HL-60 (cell line): ENCODE data around the gene OR1K1.
"Not testable (repeated sequence)": the region's sequence is repeated elsewhere in the genome, so short reads cannot be mapped to it uniquely, and the experiment has no call there.

ENCODE experiments used
- GABPA ChIP-seq: IDR thresholded peaks from 2 replicates; pipeline ENCODE4 v1.6.1; 2012; ENCODE audit warnings: low read depth
- POLR2AphosphoS5 ChIP-seq: IDR thresholded peaks from 2 replicates; pipeline ENCODE4 v1.6.1; 2012; ENCODE audit warnings: low read depth
- SPI1 ChIP-seq: IDR thresholded peaks from 2 replicates; pipeline ENCODE4 v1.6.1; 2012; ENCODE audit warnings: low read depth, mild to moderate bottlenecking, borderline replicate concordance
- TF ChIP-seq, protein P1 (sequence below): IDR thresholded peaks from one replicate; pipeline ENCODE4 v1.5.1; 2011; ENCODE audit warnings: low read length, control low read depth, inconsistent platforms; ENCODE audit not compliant: insufficient read depth
- TF ChIP-seq, protein P2 (sequence below): IDR thresholded peaks from 2 replicates; pipeline ENCODE4 v1.6.1; 2012; ENCODE audit warnings: low read depth; ENCODE audit not compliant: insufficient replicate concordance

GRCh38 chr9:122809261-122809660, 9.3 kb downstream of the OR1K1 start:
- TF ChIP-seq, protein P1, sequence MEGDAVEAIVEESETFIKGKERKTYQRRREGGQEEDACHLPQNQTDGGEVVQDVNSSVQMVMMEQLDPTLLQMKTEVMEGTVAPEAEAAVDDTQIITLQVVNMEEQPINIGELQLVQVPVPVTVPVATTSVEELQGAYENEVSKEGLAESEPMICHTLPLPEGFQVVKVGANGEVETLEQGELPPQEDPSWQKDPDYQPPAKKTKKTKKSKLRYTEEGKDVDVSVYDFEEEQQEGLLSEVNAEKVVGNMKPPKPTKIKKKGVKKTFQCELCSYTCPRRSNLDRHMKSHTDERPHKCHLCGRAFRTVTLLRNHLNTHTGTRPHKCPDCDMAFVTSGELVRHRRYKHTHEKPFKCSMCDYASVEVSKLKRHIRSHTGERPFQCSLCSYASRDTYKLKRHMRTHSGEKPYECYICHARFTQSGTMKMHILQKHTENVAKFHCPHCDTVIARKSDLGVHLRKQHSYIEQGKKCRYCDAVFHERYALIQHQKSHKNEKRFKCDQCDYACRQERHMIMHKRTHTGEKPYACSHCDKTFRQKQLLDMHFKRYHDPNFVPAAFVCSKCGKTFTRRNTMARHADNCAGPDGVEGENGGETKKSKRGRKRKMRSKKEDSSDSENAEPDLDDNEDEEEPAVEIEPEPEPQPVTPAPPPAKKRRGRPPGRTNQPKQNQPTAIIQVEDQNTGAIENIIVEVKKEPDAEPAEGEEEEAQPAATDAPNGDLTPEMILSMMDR, result not testable (repeated sequence)
- TF ChIP-seq, protein P2, sequence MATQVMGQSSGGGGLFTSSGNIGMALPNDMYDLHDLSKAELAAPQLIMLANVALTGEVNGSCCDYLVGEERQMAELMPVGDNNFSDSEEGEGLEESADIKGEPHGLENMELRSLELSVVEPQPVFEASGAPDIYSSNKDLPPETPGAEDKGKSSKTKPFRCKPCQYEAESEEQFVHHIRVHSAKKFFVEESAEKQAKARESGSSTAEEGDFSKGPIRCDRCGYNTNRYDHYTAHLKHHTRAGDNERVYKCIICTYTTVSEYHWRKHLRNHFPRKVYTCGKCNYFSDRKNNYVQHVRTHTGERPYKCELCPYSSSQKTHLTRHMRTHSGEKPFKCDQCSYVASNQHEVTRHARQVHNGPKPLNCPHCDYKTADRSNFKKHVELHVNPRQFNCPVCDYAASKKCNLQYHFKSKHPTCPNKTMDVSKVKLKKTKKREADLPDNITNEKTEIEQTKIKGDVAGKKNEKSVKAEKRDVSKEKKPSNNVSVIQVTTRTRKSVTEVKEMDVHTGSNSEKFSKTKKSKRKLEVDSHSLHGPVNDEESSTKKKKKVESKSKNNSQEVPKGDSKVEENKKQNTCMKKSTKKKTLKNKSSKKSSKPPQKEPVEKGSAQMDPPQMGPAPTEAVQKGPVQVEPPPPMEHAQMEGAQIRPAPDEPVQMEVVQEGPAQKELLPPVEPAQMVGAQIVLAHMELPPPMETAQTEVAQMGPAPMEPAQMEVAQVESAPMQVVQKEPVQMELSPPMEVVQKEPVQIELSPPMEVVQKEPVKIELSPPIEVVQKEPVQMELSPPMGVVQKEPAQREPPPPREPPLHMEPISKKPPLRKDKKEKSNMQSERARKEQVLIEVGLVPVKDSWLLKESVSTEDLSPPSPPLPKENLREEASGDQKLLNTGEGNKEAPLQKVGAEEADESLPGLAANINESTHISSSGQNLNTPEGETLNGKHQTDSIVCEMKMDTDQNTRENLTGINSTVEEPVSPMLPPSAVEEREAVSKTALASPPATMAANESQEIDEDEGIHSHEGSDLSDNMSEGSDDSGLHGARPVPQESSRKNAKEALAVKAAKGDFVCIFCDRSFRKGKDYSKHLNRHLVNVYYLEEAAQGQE, result not testable (repeated sequence)
- not testable (repeated sequence) for TF ChIP-seq GABPA, SPI1, POLR2AphosphoS5
